GM12865 (cell line): ENCODE measurements around the gene CEP192.

ENCODE experiments used
- DNase-seq: peaks from one replicate; pipeline ENCODE4 v3.0.0; 2010; ENCODE audit warnings: low read depth
- H3K4me3 ChIP-seq: 2 replicates; pipeline ENCODE4 v1.5.1; 2011; ENCODE audit warnings: mild to moderate bottlenecking, low read depth, low read length, control low read depth
- CTCF ChIP-seq: IDR thresholded peaks from 2 replicates; pipeline ENCODE4 v1.5.1; 2011; ENCODE audit warnings: low read length, control low read depth, low read depth, inconsistent platforms; ENCODE audit not compliant: insufficient read depth; ENCODE audit errors: missing control alignments

The CEP192 gene

GRCh38 chr18:13134551-13135401 is 143.6 kb downstream of the CEP192 start:
- no peak for TF ChIP-seq CTCF
- H3K4me3 ChIP-seq = no peak overlapping the region
- no peak for DNase-seq

- TF ChIP-seq CTCF = no peak
- no peak for DNase-seq
- H3K4me3 ChIP-seq = peak overlapping the region; percentile 65
Measured at GRCh38 chr18:13136056-13136903, 145.1 kb downstream of the CEP192 start.

- no peak for TF ChIP-seq CTCF
- peak overlapping the region; percentile 65 for H3K4me3 ChIP-seq
- DNase-seq = peak; percentile 50
Measured at GRCh38 chr18:13136904-13137669, 145.9 kb downstream of the CEP192 start.

GRCh38 chr18:13137670-13138419 is 146.7 kb downstream of the CEP192 start:
- peak overlapping the region; percentile 65 for H3K4me3 ChIP-seq
- TF ChIP-seq CTCF = no peak
- DNase-seq = peak; percentile 70

GRCh38 chr18:13138420-13139139 is 147.4 kb downstream of the CEP192 start:
- no peak for TF ChIP-seq CTCF
- no peak for DNase-seq
- peak overlapping the region; percentile 65; the same call in 1 of the 2 replicates for H3K4me3 ChIP-seq
